NOMO-1 treated with dmso at 0.1 percent for 144 hours (cell line): Measurements from ENCODE around the gene ID2.
"Not testable (repeated sequence)": the region's sequence is repeated elsewhere in the genome, so short reads cannot be mapped to it uniquely, and the experiment has no call there.

ENCODE experiments used
- DNase-seq: peaks from one replicate; lab custom pipeline; 2025; ENCODE audit not compliant: unreplicated experiment; lab: John Stamatoyannopoulos, UW

ID2 gene

GRCh38 chr2:8725838-8726237 is 44.0 kb downstream of the ID2 start:
- no peak for DNase-seq

GRCh38 chr2:8728305-8729015 is 46.6 kb downstream of the ID2 start:
- no peak for DNase-seq

GRCh38 chr2:8729101-8729500 is 47.2 kb downstream of the ID2 start:
- not testable (repeated sequence) for DNase-seq

GRCh38 chr2:8729939-8730338 is 48.1 kb downstream of the ID2 start:
- no peak for DNase-seq

- no peak for DNase-seq
Observed at GRCh38 chr2:8732601-8733000, 50.7 kb downstream of the ID2 start.
